ENCODE data around the gene GPX2.

GPX2 gene

DNA sequence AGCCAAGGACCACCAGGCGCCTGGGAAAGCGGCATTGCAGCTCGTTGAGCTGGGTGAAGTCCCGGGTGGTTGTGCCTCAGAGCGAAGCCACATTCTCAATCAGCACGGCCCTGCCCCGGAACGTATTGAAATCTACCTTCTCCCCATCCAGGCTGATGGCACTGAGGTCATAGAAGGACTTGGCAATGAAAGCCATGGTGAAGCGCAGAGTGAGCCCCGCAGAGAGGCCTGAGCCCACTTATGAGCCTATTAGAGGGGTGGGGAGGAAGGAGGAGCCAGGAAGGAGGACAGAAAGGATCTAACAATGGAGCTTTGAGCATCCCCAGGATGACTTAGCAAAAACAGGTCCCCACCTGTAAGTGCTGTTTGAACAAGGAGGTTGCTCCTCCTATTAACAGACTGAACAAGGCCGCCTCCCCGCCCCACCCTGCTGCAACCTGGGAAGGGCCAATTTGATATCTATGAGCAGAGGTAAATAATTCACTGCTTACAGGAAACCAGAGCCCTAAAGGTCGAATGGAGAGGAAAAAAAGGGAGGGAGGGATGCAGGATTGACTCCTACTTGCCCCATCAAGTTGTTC is at the start of gene GPX2:
Gene GPX2, minus strand, starts transcription at position 215 of the 581 bp plus-strand sequence. Its CDS starts 19 bp downstream, at position 196.
- DNase-seq, result no peak

DNA sequence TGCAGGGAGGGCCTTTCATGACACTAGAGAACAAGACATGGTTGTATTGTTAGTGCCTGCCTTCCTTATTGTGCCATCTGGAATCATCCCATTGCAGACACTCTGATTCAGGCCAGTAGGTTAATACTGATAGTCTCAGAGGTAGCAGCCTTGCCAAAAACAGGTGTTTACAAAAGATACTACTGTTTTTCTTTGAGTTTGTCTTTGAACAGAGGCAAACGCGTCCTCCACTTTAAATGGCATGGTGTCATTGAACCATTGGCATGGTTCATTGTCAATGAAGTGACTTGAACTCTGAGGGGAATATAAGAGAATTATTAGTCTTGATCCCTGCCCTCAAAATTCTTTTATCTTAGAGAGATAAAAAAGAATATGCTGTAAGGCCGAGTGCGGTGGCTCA is 48.4 kb upstream of the GPX2 start:
- no peak for DNase-seq

DNA sequence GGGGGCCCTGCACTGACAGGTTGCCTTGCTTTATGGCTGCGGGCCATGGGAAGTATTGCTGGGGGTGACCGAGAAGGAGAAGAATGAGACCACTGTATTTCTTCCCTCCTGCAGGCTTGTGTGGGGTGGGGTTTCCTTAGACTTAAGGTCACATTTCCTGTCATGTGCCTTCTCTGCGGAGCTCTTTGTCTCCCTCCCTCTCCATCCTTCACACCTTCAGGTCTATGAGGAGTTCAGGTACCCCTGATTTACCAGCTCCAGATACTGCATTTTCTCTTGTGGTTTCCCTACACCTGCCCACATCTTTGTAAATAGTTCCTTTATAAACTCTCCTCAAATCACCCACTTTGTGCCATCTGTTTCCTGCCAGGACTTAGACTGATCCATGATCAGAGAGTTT is 47.8 kb upstream of the GPX2 start:
- DNase-seq, result no peak

- DNase-seq, result no peak
Measured at GRCh38 chr14:64987438-64987767, 44.9 kb upstream of the GPX2 start.

GRCh38 chr14:64986648-64987437 is 44.3 kb upstream of the GPX2 start, which contains the start of gene FNTB:
Gene FNTB (plus strand): TSS chr14:64986895. CDS start chr14:64986954, 59 bp downstream.
- peak; percentile 95 for DNase-seq

DNA sequence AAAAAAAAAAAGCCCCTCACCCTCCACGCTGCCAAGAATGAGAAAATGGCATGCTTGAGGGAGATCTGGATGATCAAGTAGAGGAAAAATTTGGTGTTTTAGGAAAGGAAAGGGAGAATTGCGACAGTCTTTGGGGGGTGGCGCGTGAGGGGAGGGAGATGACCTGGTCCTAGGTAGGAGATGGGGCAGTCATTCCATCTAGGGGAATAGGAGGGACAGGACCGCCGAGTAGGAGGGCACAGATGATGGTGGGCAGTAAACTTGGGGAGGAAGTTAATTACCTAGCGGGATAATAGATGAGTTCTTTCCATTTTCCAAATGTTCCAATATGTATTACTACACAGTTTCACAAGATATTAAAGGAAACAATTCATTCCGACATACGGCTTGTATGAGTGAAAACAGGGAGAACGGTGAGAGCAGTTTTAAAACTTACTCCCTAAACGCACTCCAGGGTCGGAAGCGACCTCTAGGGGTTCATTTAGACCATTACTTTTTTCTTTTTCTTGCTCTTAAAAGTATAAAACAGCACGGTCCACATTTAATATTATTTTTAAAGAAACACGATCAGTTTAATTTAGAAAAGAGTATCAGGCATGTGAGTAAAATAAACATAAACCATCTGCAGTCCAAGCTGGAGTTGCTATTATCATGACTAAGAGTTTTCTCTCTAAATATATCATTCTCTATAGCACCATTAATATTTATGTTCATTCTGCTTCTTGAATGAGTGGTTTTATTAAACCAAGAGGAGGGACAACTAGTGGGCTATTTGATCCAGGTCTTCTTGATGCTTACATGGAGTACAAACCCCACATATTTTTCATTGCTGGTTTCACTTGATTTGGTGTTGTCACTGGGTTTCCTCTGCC is 41.1 kb upstream of the GPX2 start:
- no peak for DNase-seq

GRCh38 chr14:64979336-64980074 is 37.0 kb upstream of the GPX2 start:
- no peak for DNase-seq

- no peak for DNase-seq
Measured at GRCh38 chr14:64974563-64974962, 32.0 kb upstream of the GPX2 start.

- DNase-seq, result no peak
Measured at GRCh38 chr14:64973826-64974225, 31.3 kb upstream of the GPX2 start.

DNA sequence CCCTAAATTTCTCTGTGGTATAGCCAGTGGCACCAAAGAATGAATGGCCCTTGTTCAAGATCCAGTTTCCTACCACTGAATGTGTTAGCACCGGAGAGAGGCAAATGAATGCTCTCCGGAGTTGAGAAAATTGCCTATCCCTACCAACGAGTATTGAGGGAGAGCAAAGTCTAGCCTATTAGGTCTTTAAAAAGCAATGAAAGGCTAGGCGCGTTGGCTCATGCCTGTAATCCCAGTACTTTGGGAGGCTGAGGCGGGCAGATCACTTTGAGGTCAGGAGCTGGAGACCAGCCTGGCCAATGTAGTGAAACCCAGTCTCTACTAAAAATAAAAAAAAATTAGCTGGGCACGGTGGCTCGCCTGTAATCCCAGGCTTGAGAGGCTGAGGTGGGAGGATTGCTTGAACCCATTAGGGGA is 30.5 kb upstream of the GPX2 start:
- DNase-seq, result no peak

GRCh38 chr14:64971943-64972791 is 29.6 kb upstream of the GPX2 start, which contains the start of gene RAB15:
Gene RAB15 (minus strand): TSS chr14:64972336. CDS start chr14:64972076, 260 bp downstream.
- DNase-seq, result no peak

GRCh38 chr14:64971491-64971942 is 29.0 kb upstream of the GPX2 start:
- DNase-seq, result no peak

DNA sequence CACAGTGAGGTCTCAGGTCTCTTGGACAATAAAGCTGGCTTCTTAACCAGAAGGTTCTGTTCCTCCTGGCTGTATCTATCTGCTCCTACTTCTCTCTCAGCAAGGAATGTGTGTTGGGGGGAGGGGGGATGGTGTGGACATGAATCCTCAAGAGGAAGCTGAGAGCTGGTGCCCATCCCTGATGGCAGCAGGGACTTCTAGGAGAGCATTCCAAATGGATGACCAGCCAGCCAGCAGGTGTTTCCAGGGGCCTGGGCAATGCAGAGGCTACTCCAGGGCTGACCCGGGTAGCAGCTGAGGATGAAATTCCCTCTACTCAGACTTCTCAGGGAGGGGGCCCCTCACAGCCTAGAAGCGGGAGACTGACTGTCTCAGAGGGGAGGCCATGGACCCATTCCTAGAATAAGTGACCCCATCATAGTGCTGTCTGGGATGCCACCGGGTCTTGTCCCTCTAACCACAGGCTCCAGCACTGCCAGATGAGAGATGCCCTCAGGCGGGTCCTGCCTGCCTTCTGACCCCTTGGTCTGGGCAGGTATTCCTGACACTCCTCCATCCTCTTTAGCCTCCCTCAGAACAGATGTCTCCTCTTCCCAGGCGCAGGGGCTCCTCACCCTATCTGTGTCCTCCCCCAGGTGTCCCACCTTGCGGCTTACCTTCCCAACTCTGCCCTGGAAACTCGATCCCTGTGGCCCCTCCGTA is 28.4 kb upstream of the GPX2 start:
- DNase-seq, result no peak

DNA sequence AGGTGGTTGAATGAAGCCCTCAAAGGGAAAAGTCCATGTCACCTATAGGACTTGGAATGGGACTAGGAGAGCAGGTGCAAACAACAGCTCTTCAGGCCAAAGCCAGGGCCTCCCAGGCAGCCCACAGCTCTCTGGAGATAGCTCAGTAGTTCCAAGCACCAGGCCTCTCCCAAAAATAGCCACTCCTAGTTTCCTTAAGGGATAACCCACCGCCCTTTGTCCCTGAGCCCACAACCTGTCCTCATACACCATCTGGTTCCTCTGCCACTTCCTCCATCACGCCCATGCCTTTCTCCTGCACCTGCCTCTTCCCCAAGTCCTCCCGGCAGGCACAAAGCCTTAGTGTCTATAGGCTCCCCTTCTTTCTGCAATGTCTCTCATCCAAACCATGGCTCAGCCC is 27.5 kb upstream of the GPX2 start:
- no peak for DNase-seq

DNA sequence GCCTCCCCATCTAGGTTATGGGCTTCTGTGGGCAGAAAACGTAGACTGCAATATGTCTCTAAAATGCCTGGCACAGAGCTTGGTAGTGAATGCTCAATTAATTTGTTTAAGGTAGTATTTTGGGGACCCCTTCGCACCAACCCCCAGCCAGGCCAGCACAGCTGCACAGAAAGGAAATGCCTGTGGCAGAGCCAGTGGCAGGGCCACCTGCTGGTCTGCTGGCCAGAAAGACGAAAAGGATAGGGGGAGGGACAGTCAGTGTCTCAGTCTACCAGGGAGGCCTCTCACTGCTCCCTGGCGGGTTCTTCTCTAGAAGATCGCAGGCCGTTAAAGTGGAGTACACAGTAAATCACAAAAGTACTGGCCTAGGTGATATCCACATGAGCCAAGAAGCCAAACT is 26.1 kb upstream of the GPX2 start:
- no peak for DNase-seq

DNA sequence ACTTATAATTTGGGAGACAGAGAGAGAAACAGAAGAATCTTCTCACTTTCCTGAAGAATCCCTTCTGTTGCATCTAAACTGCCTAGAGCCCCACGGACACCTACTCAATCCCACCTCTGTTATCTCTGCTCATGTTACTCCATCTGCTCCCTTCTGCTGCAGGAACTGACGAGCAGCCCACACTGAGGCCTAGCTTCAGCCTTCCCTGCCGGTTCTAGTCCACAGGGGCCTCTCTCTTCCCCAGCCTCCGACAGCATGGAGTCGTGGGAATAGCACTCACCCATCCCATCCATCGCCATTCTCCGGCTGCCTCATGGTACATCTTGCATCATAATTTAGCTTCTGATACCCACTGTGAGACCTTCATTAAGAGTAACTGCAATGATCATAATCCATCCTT is 25.6 kb upstream of the GPX2 start:
- DNase-seq, result no peak

GRCh38 chr14:64966976-64967375 is 24.4 kb upstream of the GPX2 start:
- no peak for DNase-seq

DNA sequence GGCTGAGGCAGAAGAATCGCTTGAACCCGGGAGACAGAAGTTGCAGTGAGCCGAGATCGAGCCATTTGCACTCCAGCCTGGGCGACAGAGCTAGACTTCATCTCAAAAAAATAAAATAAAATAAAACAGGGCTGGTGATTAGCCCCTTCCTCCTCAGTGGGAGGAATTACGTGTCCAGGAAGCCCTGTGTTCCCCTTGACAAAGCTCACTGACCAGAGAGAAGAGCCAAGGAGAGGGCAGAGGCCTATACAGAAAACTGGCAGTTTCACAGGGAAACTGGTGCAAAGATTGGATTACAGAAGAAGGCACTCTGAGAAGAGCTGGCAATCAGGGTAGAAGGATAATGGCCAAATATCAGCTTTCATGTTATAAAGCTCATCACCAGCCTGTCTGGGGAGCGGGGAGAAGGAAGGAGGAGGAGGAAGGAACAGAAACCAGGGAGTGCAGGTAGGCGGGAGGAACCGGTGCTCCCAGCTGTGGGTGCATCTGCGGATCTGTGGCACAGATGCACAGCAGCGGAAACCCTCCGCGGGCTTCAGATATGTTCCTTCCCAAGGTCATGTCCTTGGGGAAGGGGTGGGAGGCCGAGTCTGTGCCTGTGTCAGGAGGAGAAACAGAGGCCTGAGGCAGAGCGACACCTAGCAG is 22.9 kb upstream of the GPX2 start:
- no peak for DNase-seq

GRCh38 chr14:64963611-64964010 is 21.1 kb upstream of the GPX2 start:
- DNase-seq, result no peak

DNA sequence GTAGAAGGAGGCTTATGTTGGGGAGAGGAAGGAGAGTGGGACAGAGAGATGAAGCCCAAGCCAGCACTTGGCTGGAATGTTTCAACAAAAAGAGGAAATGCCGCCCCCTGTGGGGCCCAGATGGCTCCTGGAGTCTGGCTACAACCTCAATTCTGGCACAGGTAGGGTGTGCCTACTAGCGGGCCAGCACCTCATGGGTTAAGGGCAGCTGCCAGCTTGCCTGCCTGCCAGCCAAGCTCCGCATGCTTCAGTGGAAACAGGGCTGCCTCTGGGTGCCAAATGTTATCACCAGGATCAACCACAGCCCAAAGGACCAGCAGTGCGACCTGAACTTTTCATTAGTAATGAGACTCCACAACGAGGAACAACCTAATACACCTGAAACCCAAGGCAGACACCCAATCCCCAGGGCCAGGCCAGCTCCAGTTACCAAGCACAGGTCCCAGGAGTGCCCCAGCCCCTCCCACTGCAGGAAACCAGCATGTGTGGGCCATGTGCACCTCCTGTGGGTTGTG is 18.3 kb upstream of the GPX2 start:
- no peak for DNase-seq

Measured in amniotic stem cell (primary cell).